Measurements from ENCODE around the gene RRP8.

DNA sequence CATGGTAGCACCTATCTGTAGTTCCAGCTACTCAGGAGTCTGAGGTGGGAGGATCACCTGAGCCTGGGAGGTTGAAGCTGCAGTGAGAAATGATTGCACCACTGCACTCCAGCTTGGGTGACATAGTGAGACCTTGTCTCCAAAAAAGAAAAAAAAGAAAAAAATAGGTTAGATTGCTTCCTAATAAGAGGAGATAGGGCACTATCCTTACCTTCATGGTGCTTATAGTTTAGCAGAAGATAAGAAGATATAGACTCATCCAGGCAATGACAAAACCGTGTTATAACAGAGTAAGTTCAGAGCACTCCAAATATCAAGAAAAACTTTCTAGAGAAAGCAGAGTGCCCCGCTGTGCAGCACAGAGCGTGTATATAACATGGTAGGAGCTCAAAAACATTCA is 42.1 kb downstream of the RRP8 start:
- TF ChIP-seq CTCF (IDR thresholded peaks at IDR 0.05; ENCODE audit: poor library complexity) (no peak), EZH2 (IDR thresholded peaks at IDR 0.05; ENCODE audit: borderline replicate concordance) (no peak)
